Adrenal gland (tissue), 12 donors: ENCODE data around the gene ZDHHC18. TPM values are rescaled to one million over a fixed set of nuclear protein-coding genes. Genes with fewer than 3 reads are reported as not detected.

Experiments
- DNase-seq, 7 donors: peaks; one replicate each; pipeline ENCODE4 v3.0.0-alpha.2; 2019 to 2020
- H3K27ac ChIP-seq, 5 donors: fragments of 200-600 bp; sonication (generic) in 4 of 5; 1 replicate in 3 of 5; 2 replicates in 2 of 5; pipeline versions ENCODE4 v1.5.1 to v1.8.0; 2016 to 2020; ENCODE audit warnings: mild to moderate bottlenecking in 1 of 5
- H3K27me3 ChIP-seq: fragments of 200-600 bp; 2 replicates; pipeline ENCODE4 v1.8.0; 2021
- H3K36me3 ChIP-seq, 2 donors: fragments of 200-600 bp; replicated peaks in 1 of 2; 1 replicate in 1 of 2; 2 replicates in 1 of 2; pipeline versions ENCODE4 v1.5.1 to v1.8.0; 2018 to 2022
- H3K4me1 ChIP-seq, 2 donors: fragments of 200-600 bp; replicated peaks in 1 of 2; 1 replicate in 1 of 2; 2 replicates in 1 of 2; pipeline versions ENCODE4 v1.5.1 to v1.8.0; 2018 to 2021
- H3K4me3 ChIP-seq, 4 donors: fragments of 200-600 bp; sonication (generic) in 3 of 4; one replicate each; pipeline ENCODE4 v1.5.1; 2016 to 2018
- H3K9me3 ChIP-seq, 3 donors: fragments of 200-600 bp; sonication (generic) in 1 of 3; replicated peaks in 1 of 3; 1 replicate in 2 of 3; 2 replicates in 1 of 3; pipeline versions ENCODE4 v1.5.1 to v1.8.0; 2016 to 2021
- CTCF ChIP-seq, 6 experiments: fragments of 450-650 bp in 4 of 6; fragments of 200-600 bp in 2 of 6; sonication (generic) in 1 of 6; IDR thresholded peaks; 1 replicate in 5 of 6; 2 replicates in 1 of 6; pipeline versions ENCODE4 v1.5.1 to v1.8.0; 2016 to 2021; ENCODE audit warnings: antibody characterized with exemption in 6 of 6, mild to moderate bottlenecking in 2 of 6, moderate library complexity in 1 of 6
- POLR2A ChIP-seq, 2 donors: fragments of 450-650 bp; IDR thresholded peaks; one replicate each; pipeline ENCODE4 v1.6.1; 2017; ENCODE audit warnings: antibody characterized with exemption in 2 of 2, mild to moderate bottlenecking in 2 of 2, moderate library complexity in 1 of 2
- WGBS, 4 donors: extraction: QIAGEN DNeasy Blood & Tissue Kit in 2 of 4; methylation state at CpG; one replicate each; pipeline versions ENCODE4 v1.1.5 to v1.1.7; 2013 to 2017; 5-methylcytosine and 5-hydroxymethylcytosine counted together
- intact Hi-C, 2 donors: fragments of 100-400 bp; cut with DNase I; formaldehyde crosslinking; loops; one replicate each; pipeline versions ENCODE4 v1.14.1 to v1.15.0; 2022 to 2023
- polyA plus RNA-seq, 3 donors: library from polyadenylated mRNA; stranded (reverse); fragments of 200-250 nt in 2 of 3; fragments of 350-450 nt in 1 of 3; fragmentation: Illumina TruSeq in 1 of 3; extraction: RNeasy Lipid Tissue Mini Kit (QIAGEN cat#74804) in 1 of 3; gene quantifications; one replicate each; pipeline ENCODE4 v1.2.3, GENCODE V29; 2013 to 2014
- total RNA-seq, 9 donors: library from RNA; depleted of rRNA in 4 of 9; stranded (reverse); fragments of >200 nt in 4 of 9; fragments of 120-200 nt in 1 of 9; fragmentation: NEBNext Ultra II Directional in 1 of 9; extraction: Animal tissue kit (Norgen Biotek cat#: 25700) in 1 of 9; gene quantifications; one replicate each; pipeline versions ENCODE4 v1.1.0 to v1.2.4, GENCODE V29; 2013 to 2023
- donor health status: healthy with polysubstance abuse.
- donor health status: Bipolar disorder and iron deficiency.
- donor health status: DM: yes; HTN: yes; CAD: no.
- donor health status: DM: no; HTN: no; CAD: no.
- donor health status: DM: no; HTN: no; CAD: no.
- donor health status: DM: yes; HTN: yes; CAD: no.

The ZDHHC18 gene
- total and polyA plus RNA-seq, 12 donors = 4.9 to 16.5 (median 10.0) TPM

GRCh38 chr1:26856604-26857469 lies 30.3 kb downstream of the ZDHHC18 start:
- DNase-seq = no peak

DNA sequence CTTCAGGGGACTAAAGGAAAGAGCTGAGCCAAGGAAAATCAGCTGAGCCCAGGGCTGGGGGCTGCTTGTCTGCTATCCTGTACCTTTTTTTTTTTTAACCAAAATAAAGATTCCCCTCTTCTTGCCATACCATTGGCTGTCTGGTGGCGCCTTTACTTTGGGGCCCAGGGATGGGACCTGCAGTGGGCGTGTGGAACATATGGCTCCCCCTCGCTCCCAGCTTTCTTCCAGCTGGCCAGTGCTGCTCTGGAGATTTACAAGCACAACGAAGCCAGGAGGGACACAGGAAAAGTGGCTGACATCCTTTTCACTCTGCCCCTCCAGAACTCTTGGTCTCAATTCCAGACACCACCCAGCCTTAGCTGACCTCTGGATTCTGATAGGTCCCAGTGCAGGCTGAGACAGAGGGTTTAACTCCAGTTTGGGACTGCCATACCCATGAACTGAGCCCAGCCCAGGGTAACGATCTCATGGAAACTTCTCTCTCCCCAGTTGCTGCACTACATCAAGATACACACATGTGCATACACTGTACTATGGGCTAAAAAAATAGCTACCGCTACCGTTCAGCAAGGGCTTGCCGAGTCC lies 31.1 kb downstream of the ZDHHC18 start:
- no peak overlapping the region for H3K4me3 ChIP-seq
- no peak for DNase-seq
- H3K27me3 ChIP-seq = no peaks in the 10 kb centered on the region
- H3K27ac ChIP-seq = no peak overlapping the region
- WGBS, 4 donors = 80 to 90% (median 84%) methylated on average over 8 of the region's 8 CpGs
- intact Hi-C loops = loop anchor here in 1 of 2 donors (2.0 kb wide), 1 partner anchor 19 kb away; no protein-coding TSS in a partner anchor
- peaks cover 0 to 30% of the 10 kb centered on the region in 2 donors for H3K36me3 ChIP-seq
- TF ChIP-seq CTCF (IDR thresholded peaks at IDR 0.05) (no peak), POLR2A (IDR thresholded peaks at IDR 0.05) (no peak)
- no peaks in the 10 kb centered on the region for H3K9me3 ChIP-seq
- H3K4me1 ChIP-seq = no peaks in the 10 kb centered on the region

More at GRCh38 chr1:26856604-26857469, 30.3 kb downstream of the ZDHHC18 start:
- Histone ChIP-seq H3K4me3 (no peak overlapping the region), H3K36me3 (peaks cover 0 to 37% of the 10 kb centered on the region in 2 donors), H3K9me3 (no peaks in the 10 kb centered on the region), H3K4me1 (no peaks in the 10 kb centered on the region), H3K27ac (no peak overlapping the region), H3K27me3 (no peaks in the 10 kb centered on the region)
- TF ChIP-seq POLR2A (IDR thresholded peaks at IDR 0.05) (no peak), CTCF (IDR thresholded peaks at IDR 0.05) (no peak)
- intact Hi-C loops = loop anchor here in 1 of 2 donors (2.0 kb wide), 1 partner anchor 20 kb away; no protein-coding TSS in a partner anchor
- WGBS, 4 donors = 88 to 92% (median 90%) methylated on average over 20 to 21 of the region's 21 CpGs

DNA sequence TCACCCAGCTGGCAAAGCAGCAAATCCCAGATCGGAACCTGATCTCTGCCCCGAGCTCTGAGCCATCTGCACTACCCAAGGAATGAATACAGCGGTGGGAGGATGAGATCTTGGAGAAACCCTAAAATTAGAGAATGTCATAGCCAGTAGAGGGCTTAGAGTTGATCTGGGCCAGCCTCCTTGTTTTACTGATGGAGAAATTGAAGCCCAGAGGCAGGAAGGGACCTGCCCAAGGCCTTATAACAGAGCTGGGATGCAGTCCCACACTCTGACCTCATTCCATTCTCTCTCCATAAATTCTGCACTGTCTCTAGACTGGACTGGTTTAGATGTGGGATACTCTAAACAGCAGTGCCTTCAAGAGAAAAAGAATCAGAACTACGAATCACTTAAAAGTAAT lies 31.7 kb downstream of the ZDHHC18 start:
- Histone ChIP-seq H3K4me1 (no peaks in the 10 kb centered on the region), H3K36me3 (peaks cover 0 to 25% of the 10 kb centered on the region in 2 donors), H3K9me3 (no peaks in the 10 kb centered on the region), H3K27me3 (no peaks in the 10 kb centered on the region), H3K27ac (no peak overlapping the region), H3K4me3 (no peak overlapping the region)
- TF ChIP-seq POLR2A (IDR thresholded peaks at IDR 0.05) (no peak), CTCF (IDR thresholded peaks at IDR 0.05) (no peak)
- WGBS, 4 donors = 55 to 77% (median 69%) methylated on average over 4 of the region's 4 CpGs
- no peak for DNase-seq
- intact Hi-C loops = no loop called here

DNA sequence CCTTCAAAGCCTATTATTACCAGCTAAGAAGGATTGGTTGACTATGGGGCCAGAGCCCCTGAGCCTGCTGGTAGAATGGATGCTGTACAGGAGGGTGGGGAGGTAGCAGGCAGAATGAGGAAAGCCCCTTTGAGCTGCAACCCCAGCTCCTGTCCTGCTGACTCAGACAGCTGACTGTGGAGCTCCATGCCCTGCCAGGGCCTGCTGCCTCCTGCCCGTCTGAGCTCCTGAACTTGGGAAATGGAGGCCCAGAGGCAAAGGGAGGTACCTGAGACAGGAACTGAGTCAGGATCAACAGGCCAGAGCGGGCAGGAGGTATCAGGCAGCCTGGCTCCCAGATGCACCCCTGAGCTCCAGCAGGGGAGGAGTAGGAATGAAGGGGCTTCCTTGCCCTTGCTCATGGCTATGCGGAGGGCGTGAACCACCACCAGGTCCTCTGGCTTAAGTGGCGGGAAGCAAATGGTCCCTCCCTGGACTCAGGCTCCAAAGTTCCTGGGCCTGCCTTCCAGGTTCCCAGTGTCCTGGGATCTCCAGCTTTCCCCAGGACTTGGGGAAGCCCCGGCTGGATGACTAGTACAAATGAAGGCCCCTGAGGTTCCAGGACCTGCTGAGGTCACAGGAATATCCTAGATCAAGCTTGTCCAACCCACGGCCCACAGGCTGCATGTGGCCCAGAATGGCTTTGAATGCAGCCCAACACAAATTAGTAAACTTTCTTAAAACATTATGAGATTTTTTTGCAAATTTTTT lies 32.6 kb downstream of the ZDHHC18 start:
- DNase-seq = no peak
- H3K27me3 ChIP-seq = no peaks in the 10 kb centered on the region
- intact Hi-C loops = no loop called here
- peaks cover 0 to 16% of the 10 kb centered on the region in 2 donors for H3K36me3 ChIP-seq
- WGBS, 4 donors = 88 to 92% (median 90%) methylated on average over 4 to 7 of the region's 7 CpGs
- H3K9me3 ChIP-seq = no peaks in the 10 kb centered on the region
- H3K27ac ChIP-seq = no peak overlapping the region
- no peak for TF ChIP-seq POLR2A (IDR thresholded peaks at IDR 0.05)
- TF ChIP-seq CTCF (IDR thresholded peaks at IDR 0.05) = no peak
- H3K4me3 ChIP-seq = no peak overlapping the region
- H3K4me1 ChIP-seq = no peaks in the 10 kb centered on the region
